CD14-positive monocyte (primary cell): ENCODE results near the gene PARL. TPM values are rescaled to one million over a fixed set of nuclear protein-coding genes. Genes with fewer than 3 reads are reported as not detected.

Experiments
- DNase-seq, 3 donors: peaks; one replicate each; pipeline ENCODE4 v3.0.0-alpha.2; 2011 to 2022
- H2AFZ ChIP-seq: 2 replicates; pipeline ENCODE4 v1.6.0; 2012; ENCODE audit warnings: mild to moderate bottlenecking, low read depth, low read length, inconsistent platforms; ENCODE audit not compliant: insufficient read depth, poor library complexity, severe bottlenecking
- H3K27ac ChIP-seq, 2 donors: 1 replicate in 1 of 2; 2 replicates in 1 of 2; pipeline ENCODE4 v1.5.1; 2012 to 2013; ENCODE audit warnings: low read length in 2 of 2, control low read depth in 1 of 2, inconsistent platforms in 1 of 2, low read depth in 1 of 2, mild to moderate bottlenecking in 1 of 2
- H3K27me3 ChIP-seq, 2 donors: one replicate each; pipeline versions ENCODE4 v1.6.0 to v1.6.1; 2011 to 2013; ENCODE audit warnings: low read length in 2 of 2; ENCODE audit not compliant: control insufficient read depth in 2 of 2, insufficient read depth in 2 of 2
- H3K36me3 ChIP-seq, 2 donors: replicated peaks in 1 of 2; 1 replicate in 1 of 2; 2 replicates in 1 of 2; pipeline versions ENCODE4 v1.5.1 to v1.6.1; 2012 to 2013; ENCODE audit warnings: low read length in 2 of 2, control low read depth in 1 of 2, inconsistent platforms in 1 of 2, mild to moderate bottlenecking in 1 of 2; ENCODE audit not compliant: insufficient read depth in 2 of 2, control insufficient read depth in 1 of 2
- H3K4me1 ChIP-seq, 2 donors: 1 replicate in 1 of 2; 2 replicates in 1 of 2; pipeline versions ENCODE4 v1.5.1 to v1.6.1; 2012 to 2013; ENCODE audit warnings: low read length in 2 of 2, control low read depth in 1 of 2, inconsistent platforms in 1 of 2, mild to moderate bottlenecking in 1 of 2, moderate library complexity in 1 of 2; ENCODE audit not compliant: insufficient read depth in 2 of 2, control insufficient read depth in 1 of 2
- H3K4me2 ChIP-seq: replicated peaks from 2 replicates; pipeline ENCODE3; 2012; ENCODE audit warnings: low read length, moderate library complexity, mild to moderate bottlenecking; ENCODE audit not compliant: poor library complexity, severe bottlenecking; ENCODE audit errors: extremely low read depth
- H3K4me3 ChIP-seq, 3 experiments: fragments of 200-600 bp in 1 of 3; sonication (generic) in 1 of 3; replicated peaks in 1 of 3; 1 replicate in 2 of 3; 2 replicates in 1 of 3; pipeline ENCODE4 v1.5.1; 2011 to 2013; ENCODE audit warnings: low read length in 3 of 3, mild to moderate bottlenecking in 3 of 3, control low read depth in 2 of 3, low read depth in 2 of 3, inconsistent platforms in 1 of 3, moderate library complexity in 1 of 3
- H3K79me2 ChIP-seq: 2 replicates; pipeline ENCODE4 v1.6.0; 2012; ENCODE audit warnings: mild to moderate bottlenecking, control low read depth, inconsistent platforms, low read length, moderate library complexity; ENCODE audit not compliant: insufficient read depth
- H3K9ac ChIP-seq: 2 replicates; pipeline ENCODE4 v1.6.0; 2017; ENCODE audit warnings: low read length, mild to moderate bottlenecking; ENCODE audit not compliant: insufficient read depth, poor library complexity, severe bottlenecking
- H3K9me3 ChIP-seq, 2 donors: replicated peaks in 1 of 2; 1 replicate in 1 of 2; 2 replicates in 1 of 2; pipeline versions ENCODE4 v1.5.1 to v1.6.1; 2012 to 2013; ENCODE audit warnings: low read length in 2 of 2, control low read depth in 1 of 2; ENCODE audit not compliant: control insufficient read depth in 1 of 2, insufficient read depth in 1 of 2
- H4K20me1 ChIP-seq: 2 replicates; pipeline ENCODE4 v1.6.0; 2012; ENCODE audit warnings: mild to moderate bottlenecking, low read length, control low read depth, moderate library complexity; ENCODE audit not compliant: insufficient read depth
- H3K27ac Mint-ChIP-seq, 7 donors: one replicate each; pipeline ENCODE4 v1.8.0; 2020; ENCODE audit warnings: mild to moderate bottlenecking in 7 of 7, mixed read lengths in 7 of 7, moderate library complexity in 6 of 7, inconsistent platforms in 2 of 7
- H3K27me3 Mint-ChIP-seq, 3 donors: one replicate each; pipeline ENCODE4 v1.8.0; 2021 to 2022; ENCODE audit warnings: low read depth in 3 of 3, mild to moderate bottlenecking in 3 of 3, mixed read lengths in 3 of 3, moderate library complexity in 3 of 3, inconsistent platforms in 1 of 3
- H3K36me3 Mint-ChIP-seq, 2 donors: one replicate each; pipeline ENCODE4 v1.8.0; 2020; ENCODE audit warnings: mixed read lengths in 2 of 2, inconsistent platforms in 1 of 2, mild to moderate bottlenecking in 1 of 2
- H3K4me1 Mint-ChIP-seq: one replicate; pipeline ENCODE4 v1.8.0; 2020; ENCODE audit warnings: mild to moderate bottlenecking, mixed read lengths
- H3K4me3 Mint-ChIP-seq, 2 donors: one replicate each; pipeline ENCODE4 v1.8.0; 2020; ENCODE audit warnings: mild to moderate bottlenecking in 2 of 2, mixed read lengths in 2 of 2, moderate library complexity in 1 of 2
- H3K9me3 Mint-ChIP-seq, 7 donors: one replicate each; pipeline ENCODE4 v1.8.0; 2020 to 2022; ENCODE audit warnings: mixed read lengths in 7 of 7, mild to moderate bottlenecking in 6 of 7, moderate library complexity in 6 of 7, inconsistent platforms in 2 of 7
- CTCF ChIP-seq: fragments of 200-600 bp; IDR thresholded peaks from one replicate; pipeline ENCODE4 v1.8.0; 2022; ENCODE audit warnings: antibody characterized with exemption, mild to moderate bottlenecking
- WGBS: methylation state at CpG from one replicate; pipeline ENCODE4 v1.1.5; 2013; ENCODE audit warnings: missing lambda C conversion rate; ENCODE audit not compliant: insufficient coverage; 5-methylcytosine and 5-hydroxymethylcytosine counted together
- intact Hi-C, 2 donors: fragments of 100-400 bp; cut with micrococcal nuclease; formaldehyde crosslinking; loops; one replicate each; pipeline versions ENCODE4 v1.15.0 to v1.15.1; 2023
- polyA plus RNA-seq, 3 donors: library from polyadenylated mRNA; depleted of rRNA in 1 of 3; unstranded in 2 of 3; stranded (reverse) in 1 of 3; fragments of 300-500 nt in 2 of 3; fragments of >200 nt in 1 of 3; fragmentation: Illumina TruSeq in 2 of 3; gene quantifications; 1 replicate in 2 of 3; 2 replicates in 1 of 3; pipeline ENCODE4 v1.2.3, GENCODE V29; 2012 to 2021

PARL gene
- polyA plus RNA-seq, 3 donors: 65.6 to 196 (median 155) TPM

DNA sequence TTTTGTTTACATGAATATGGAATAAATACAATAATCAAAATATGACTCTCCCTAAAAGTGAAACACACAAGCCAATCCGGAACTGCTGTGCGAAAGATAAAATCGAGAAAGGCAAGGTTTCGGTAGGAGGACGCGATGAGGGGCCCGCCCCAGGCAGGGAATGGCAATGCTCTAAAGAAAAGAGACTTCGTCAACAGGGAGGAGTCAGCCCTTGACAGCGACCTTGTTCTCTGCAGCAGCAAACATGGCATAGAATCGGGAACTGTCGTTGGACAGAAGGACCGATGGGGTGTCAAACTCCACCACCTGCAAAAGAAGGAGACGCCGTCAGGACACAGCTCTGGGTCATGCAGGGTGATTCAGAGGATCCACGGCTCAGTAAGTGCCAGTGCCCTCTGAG lies 36.4 kb upstream of the PARL start:
- Histone ChIP-seq H4K20me1 (no peaks in the 10 kb centered on the region), H3K79me2 (no peaks in the 10 kb centered on the region), H3K9ac (no peak overlapping the region), H3K36me3 (peaks cover 17 to 50% of the 10 kb centered on the region in 2 donors), H3K4me3 (no peak overlapping the region), H3K9me3 (no peaks in the 10 kb centered on the region), H3K4me1 (no peaks in the 10 kb centered on the region), H3K27ac (no peak overlapping the region), H3K27me3 (no peaks in the 10 kb centered on the region), H3K4me2 (no peak overlapping the region), H2AFZ (no peak overlapping the region)
- Mint-ChIP-seq H3K4me3 (no peak overlapping the region), H3K27ac (no peak overlapping the region), H3K27me3 (peaks cover 0 to 2% (median 0%) of the 10 kb centered on the region in 3 donors), H3K9me3 (no peaks in the 10 kb centered on the region), H3K4me1 (no peaks in the 10 kb centered on the region), H3K36me3 (peaks cover 40 to 43% of the 10 kb centered on the region in 2 donors)
- TF ChIP-seq CTCF: no peak
- WGBS: 96% methylated on average over 11 of the region's 15 CpGs
- no peak for DNase-seq
- intact Hi-C loops: no loop called here

GRCh38 chr3:183920416-183920815 lies 35.7 kb upstream of the PARL start:
- peaks cover 16 to 47% of the 10 kb centered on the region in 2 donors for H3K36me3 ChIP-seq
- H3K4me1 Mint-ChIP-seq: no peaks in the 10 kb centered on the region
- H3K27me3 Mint-ChIP-seq: peaks cover 0 to 2% (median 0%) of the 10 kb centered on the region in 3 donors
- H3K27ac ChIP-seq: no peak overlapping the region
- no peaks in the 10 kb centered on the region for H3K27me3 ChIP-seq
- H3K27ac Mint-ChIP-seq: no peak overlapping the region
- no peaks in the 10 kb centered on the region for H3K79me2 ChIP-seq
- no peak for TF ChIP-seq CTCF
- intact Hi-C loops: no loop called here
- no peak overlapping the region for H3K4me3 ChIP-seq
- H2AFZ ChIP-seq: no peak overlapping the region
- no peak overlapping the region for H3K4me3 Mint-ChIP-seq
- no peaks in the 10 kb centered on the region for H3K9me3 Mint-ChIP-seq
- DNase-seq: no peak
- no peaks in the 10 kb centered on the region for H3K9me3 ChIP-seq
- WGBS: 85% methylated on average over 8 of the region's 14 CpGs
- H4K20me1 ChIP-seq: no peaks in the 10 kb centered on the region
- H3K9ac ChIP-seq: no peak overlapping the region
- peaks cover 39 to 41% of the 10 kb centered on the region in 2 donors for H3K36me3 Mint-ChIP-seq
- no peaks in the 10 kb centered on the region for H3K4me1 ChIP-seq
- no peak overlapping the region for H3K4me2 ChIP-seq
